ENCODE results near the gene URI1. TPM values are rescaled to one million over a fixed set of nuclear protein-coding genes. Genes with fewer than 3 reads are reported as not detected.

URI1 gene
- total and polyA plus RNA-seq, 2 donors (not counting 1 experiment from before 2014, with no cell fraction given) = 21.3 to 54.2 TPM

- H3K79me2 ChIP-seq (ENCODE audit: control insufficient read depth, insufficient read depth, low read length) = no peaks in the 10 kb centered on the region
- CTCF ChIA-PET = no interaction called here
- Mint-ChIP-seq H3K27me3 (peaks cover 6% of the 10 kb centered on the region), H3K4me1 (no peaks in the 10 kb centered on the region), H3K4me3 (no peak overlapping the region), H3K27ac (no peak overlapping the region), H3K9me3 (ENCODE audit: insufficient read depth) (no peaks in the 10 kb centered on the region)
- intact Hi-C loops (cut with micrococcal nuclease) = no loop called here
- H4K20me1 ChIP-seq (ENCODE audit: control insufficient read depth, insufficient read depth, low read length, poor library complexity, severe bottlenecking) = no peaks in the 10 kb centered on the region
- WGBS (ENCODE audit: insufficient coverage) = 97% methylated on average over 8 of the region's 27 CpGs
- H3K4me2 ChIP-seq (replicated peaks; ENCODE audit: low read depth, low read length, poor library complexity, severe bottlenecking) = no peak overlapping the region
- no peak for ATAC-seq (ENCODE audit: low read depth)
- no peak overlapping the region for H3K4me3 ChIP-seq (ENCODE audit: control extremely low read depth in 1 of 5, extremely low read depth in 1 of 5, insufficient read depth in 1 of 5, low read depth in 2 of 5, low read length in 4 of 5)
- no peaks in the 10 kb centered on the region for H3K36me3 ChIP-seq (replicated peaks in 1 of 2; ENCODE audit: control extremely low read depth in 1 of 2, control insufficient read depth in 1 of 2, extremely low read depth in 1 of 2, insufficient read depth in 2 of 2, low read length in 1 of 2)
- H2AFZ ChIP-seq (ENCODE audit: insufficient read depth, low read depth, low read length, poor library complexity, severe bottlenecking) = no peak overlapping the region
- H3K27ac ChIP-seq (ENCODE audit: low read length in 2 of 2) = no peak overlapping the region
- TF ChIP-seq CTCF (IDR thresholded peaks at IDR 0.05) = no peak
- TF ChIP-seq EZH2 (IDR thresholded peaks at IDR 0.05; ENCODE audit: borderline replicate concordance, insufficient read depth, low read depth, low read length, poor library complexity, severe bottlenecking) = no peak
- DNase-seq = no peak
- POLR2A ChIA-PET = no interaction called here
- H3K27me3 ChIP-seq (replicated peaks in 1 of 4; ENCODE audit: control extremely low read depth in 1 of 4, control insufficient read depth in 3 of 4, insufficient read depth in 4 of 4, low read length in 3 of 4) = peaks cover 0 to 3% (median 0%) of the 10 kb centered on the region in 4 experiments
- no peaks in the 10 kb centered on the region for H3K4me1 ChIP-seq (ENCODE audit: control insufficient read depth in 2 of 2, insufficient read depth in 2 of 2, low read length in 2 of 2)
- H3K9me3 ChIP-seq (ENCODE audit: control extremely low read depth in 1 of 3, control insufficient read depth in 2 of 3, insufficient read depth in 1 of 3, low read length in 2 of 3) = peaks cover 0 to 8% (median 1%) of the 10 kb centered on the region in 3 donors
- H3K9ac ChIP-seq (ENCODE audit: low read length) = no peak overlapping the region
Measured at GRCh38 chr19:30059741-30060457, 117.9 kb downstream of the URI1 start.

- intact Hi-C loops (cut with micrococcal nuclease) = no loop called here
- no peak for DNase-seq
- no peaks in the 10 kb centered on the region for H3K36me3 ChIP-seq (replicated peaks in 1 of 2; ENCODE audit: control extremely low read depth in 1 of 2, control insufficient read depth in 1 of 2, extremely low read depth in 1 of 2, insufficient read depth in 2 of 2, low read length in 1 of 2)
- H3K9me3 Mint-ChIP-seq (ENCODE audit: insufficient read depth) = no peaks in the 10 kb centered on the region
- no peak overlapping the region for H2AFZ ChIP-seq (ENCODE audit: insufficient read depth, low read depth, low read length, poor library complexity, severe bottlenecking)
- no peak overlapping the region for H3K4me3 Mint-ChIP-seq
- no peaks in the 10 kb centered on the region for H4K20me1 ChIP-seq (ENCODE audit: control insufficient read depth, insufficient read depth, low read length, poor library complexity, severe bottlenecking)
- H3K4me2 ChIP-seq (replicated peaks; ENCODE audit: low read depth, low read length, poor library complexity, severe bottlenecking) = no peak overlapping the region
- H3K27ac ChIP-seq (ENCODE audit: low read length in 2 of 2) = no peak overlapping the region
- TF ChIP-seq EZH2 (IDR thresholded peaks at IDR 0.05; ENCODE audit: borderline replicate concordance, insufficient read depth, low read depth, low read length, poor library complexity, severe bottlenecking) = no peak
- TF ChIP-seq CTCF (IDR thresholded peaks at IDR 0.05) = no peak
- ChIA-PET POLR2A (no interaction called here), CTCF (interaction anchor here (0.9 kb wide), 1 partner anchor 330 kb away, joined by 3 read pairs; no protein-coding TSS in a partner anchor)
- H3K9me3 ChIP-seq (ENCODE audit: control extremely low read depth in 1 of 3, control insufficient read depth in 2 of 3, insufficient read depth in 1 of 3, low read length in 2 of 3) = peaks cover 0 to 8% (median 1%) of the 10 kb centered on the region in 3 donors
- WGBS (ENCODE audit: insufficient coverage) = 73% methylated on average over 2 of the region's 13 CpGs
- H3K27ac Mint-ChIP-seq = no peak overlapping the region
- H3K27me3 Mint-ChIP-seq = peaks cover 6% of the 10 kb centered on the region
- H3K4me3 ChIP-seq (ENCODE audit: control extremely low read depth in 1 of 5, extremely low read depth in 1 of 5, insufficient read depth in 1 of 5, low read depth in 2 of 5, low read length in 4 of 5) = no peak overlapping the region
- no peaks in the 10 kb centered on the region for H3K79me2 ChIP-seq (ENCODE audit: control insufficient read depth, insufficient read depth, low read length)
- H3K4me1 ChIP-seq (ENCODE audit: control insufficient read depth in 2 of 2, insufficient read depth in 2 of 2, low read length in 2 of 2) = no peaks in the 10 kb centered on the region
- H3K9ac ChIP-seq (ENCODE audit: low read length) = no peak overlapping the region
- peaks cover 0 to 5% (median 0%) of the 10 kb centered on the region in 4 experiments for H3K27me3 ChIP-seq (replicated peaks in 1 of 4; ENCODE audit: control extremely low read depth in 1 of 4, control insufficient read depth in 3 of 4, insufficient read depth in 4 of 4, low read length in 3 of 4)
- ATAC-seq (ENCODE audit: low read depth) = no peak
- no peaks in the 10 kb centered on the region for H3K4me1 Mint-ChIP-seq
Measured at GRCh38 chr19:30060531-30061222, 118.6 kb downstream of the URI1 start.
